ENCODE data around the gene CNTD1. TPM values are rescaled to one million over a fixed set of nuclear protein-coding genes. Genes with fewer than 3 reads are reported as not detected.

The CNTD1 gene
- total RNA-seq (1 to 10 TPM in 1 of 2 donors, under 1 TPM in 1; 0.92 to 1.6 TPM), polyA plus RNA-seq (under 1 TPM; 0.61 to 0.64 TPM)
- long read RNA-seq, donor 1, result 0 reads
- long read RNA-seq, donor 2, partial matches to known transcripts, result 46 of 46 reads
- long read RNA-seq, donor 2, other reads (novel, unspliced or antisense), result 0 of 46 reads
- long read RNA-seq, donor 3, result 0 reads
- long read RNA-seq, donor 4, result 0 reads
- long read RNA-seq, donor 5, result 0 reads

GRCh38 chr17:42798383-42799380 lies at the start of gene CNTD1, which contains the start of gene COA3:
TSS of gene CNTD1 (plus strand) at chr17:42798861. CDS start at chr17:42799068, 207 bp downstream.
TSS of gene COA3 (minus strand) at chr17:42798704. CDS start at chr17:42798681, 23 bp downstream.
- peaks cover 5 to 21% (median 12%) of the 10 kb centered on the region in 5 donors for H3K4me1 ChIP-seq (ENCODE audit: control insufficient read depth in 5 of 5, insufficient read depth in 5 of 5, low read length in 5 of 5)
- WGBS, 2 donors, result 26 to 28% methylated on average over 66 of the region's 66 CpGs

GRCh38 chr17:42748908-42749798 lies 49.5 kb upstream of the CNTD1 start:
- Histone ChIP-seq H3K9me3 (ENCODE audit: control insufficient read depth in 4 of 4, insufficient read depth in 3 of 4, low read length in 3 of 4) (no peaks in the 10 kb centered on the region), H3K27me3 (ENCODE audit: control insufficient read depth in 3 of 3, insufficient read depth in 3 of 3, low read length in 2 of 3) (no peaks in the 10 kb centered on the region), H3K4me1 (ENCODE audit: control insufficient read depth in 5 of 5, insufficient read depth in 5 of 5, low read length in 5 of 5) (peaks cover 0 to 42% (median 13%) of the 10 kb centered on the region in 5 donors), H3K36me3 (ENCODE audit: control insufficient read depth in 4 of 4, insufficient read depth in 4 of 4, low read length in 4 of 4) (no peaks in the 10 kb centered on the region), H3K9ac (ENCODE audit: insufficient read depth in 1 of 2, low read length in 2 of 2) (peak overlapping the region in 1 of 2 donors; percentile 53), H3K27ac (ENCODE audit: low read depth in 1 of 2, low read length in 1 of 2) (peak overlapping the region in 1 of 2 donors; percentile 42), H3K4me3 (no peak overlapping the region)
- no peak for TF ChIP-seq CTCF (IDR thresholded peaks at IDR 0.05; ENCODE audit: control extremely low read depth, extremely low read depth)
- ATAC-seq (ENCODE audit: insufficient read depth, low FRiP score), result no peak
- WGBS, 2 donors, result 62 to 81% methylated on average over 11 of the region's 11 CpGs
- DNase-seq, result peak; percentile 31 to 50 (median 43)

More at GRCh38 chr17:42798383-42799380, at the start of gene CNTD1, which contains the start of gene COA3:
- H3K27me3 ChIP-seq (ENCODE audit: control insufficient read depth in 3 of 3, insufficient read depth in 3 of 3, low read length in 2 of 3), result no peaks in the 10 kb centered on the region
- no peak for TF ChIP-seq CTCF (IDR thresholded peaks at IDR 0.05; ENCODE audit: control extremely low read depth, extremely low read depth)
- H3K27ac ChIP-seq (ENCODE audit: low read depth in 1 of 2, low read length in 1 of 2), result peak within 1 kb of the TSS; percentile 27 to 89
- H3K9ac ChIP-seq (ENCODE audit: insufficient read depth in 1 of 2, low read length in 2 of 2), result peak within 1 kb of the TSS; percentile 91 to 93
- H3K9me3 ChIP-seq (ENCODE audit: control insufficient read depth in 4 of 4, insufficient read depth in 3 of 4, low read length in 3 of 4), result no peaks in the 10 kb centered on the region
- peak within 1 kb of the TSS; percentile 91 for H3K4me3 ChIP-seq
- peak; percentile 98 for ATAC-seq (ENCODE audit: insufficient read depth, low FRiP score)
- peak; percentile 88 to 90 (median 89) for DNase-seq
- H3K36me3 ChIP-seq (ENCODE audit: control insufficient read depth in 4 of 4, insufficient read depth in 4 of 4, low read length in 4 of 4), result peaks cover 0 to 6% (median 4%) of the 10 kb centered on the region in 4 donors

- no peak for TF ChIP-seq CTCF (IDR thresholded peaks at IDR 0.05; ENCODE audit: control extremely low read depth, extremely low read depth)
- H3K9me3 ChIP-seq (ENCODE audit: control insufficient read depth in 4 of 4, insufficient read depth in 3 of 4, low read length in 3 of 4), result no peaks in the 10 kb centered on the region
- H3K4me1 ChIP-seq (ENCODE audit: control insufficient read depth in 5 of 5, insufficient read depth in 5 of 5, low read length in 5 of 5), result peaks cover 0 to 36% (median 10%) of the 10 kb centered on the region in 5 donors
- H3K27ac ChIP-seq (ENCODE audit: low read depth in 1 of 2, low read length in 1 of 2), result peak overlapping the region in 1 of 2 donors; percentile 67
- H3K4me3 ChIP-seq, result no peak overlapping the region
- no peak overlapping the region for H3K9ac ChIP-seq (ENCODE audit: insufficient read depth in 1 of 2, low read length in 2 of 2)
- 7 to 12% methylated on average over 3 of the region's 3 CpGs for WGBS, 2 donors
- no peaks in the 10 kb centered on the region for H3K27me3 ChIP-seq (ENCODE audit: control insufficient read depth in 3 of 3, insufficient read depth in 3 of 3, low read length in 2 of 3)
- H3K36me3 ChIP-seq (ENCODE audit: control insufficient read depth in 4 of 4, insufficient read depth in 4 of 4, low read length in 4 of 4), result no peaks in the 10 kb centered on the region
- DNase-seq, result peak in 2 of 3 donors; percentile 38 to 50
- ATAC-seq (ENCODE audit: insufficient read depth, low FRiP score), result no peak
Measured at GRCh38 chr17:42750739-42751344, 47.8 kb upstream of the CNTD1 start.
